Epithelial cell of prostate (primary cell): ENCODE measurements around the gene ANKRD29.

Experiments used
- DNase-seq: peaks from one replicate; pipeline ENCODE4 v3.0.0-alpha.2; 2011; ENCODE audit warnings: low read depth, low spot score
- H3K27ac ChIP-seq: fragments of 450-650 bp; 2 replicates; pipeline ENCODE4 v1.5.1; 2017; ENCODE audit warnings: mild to moderate bottlenecking

Gene ANKRD29

DNA sequence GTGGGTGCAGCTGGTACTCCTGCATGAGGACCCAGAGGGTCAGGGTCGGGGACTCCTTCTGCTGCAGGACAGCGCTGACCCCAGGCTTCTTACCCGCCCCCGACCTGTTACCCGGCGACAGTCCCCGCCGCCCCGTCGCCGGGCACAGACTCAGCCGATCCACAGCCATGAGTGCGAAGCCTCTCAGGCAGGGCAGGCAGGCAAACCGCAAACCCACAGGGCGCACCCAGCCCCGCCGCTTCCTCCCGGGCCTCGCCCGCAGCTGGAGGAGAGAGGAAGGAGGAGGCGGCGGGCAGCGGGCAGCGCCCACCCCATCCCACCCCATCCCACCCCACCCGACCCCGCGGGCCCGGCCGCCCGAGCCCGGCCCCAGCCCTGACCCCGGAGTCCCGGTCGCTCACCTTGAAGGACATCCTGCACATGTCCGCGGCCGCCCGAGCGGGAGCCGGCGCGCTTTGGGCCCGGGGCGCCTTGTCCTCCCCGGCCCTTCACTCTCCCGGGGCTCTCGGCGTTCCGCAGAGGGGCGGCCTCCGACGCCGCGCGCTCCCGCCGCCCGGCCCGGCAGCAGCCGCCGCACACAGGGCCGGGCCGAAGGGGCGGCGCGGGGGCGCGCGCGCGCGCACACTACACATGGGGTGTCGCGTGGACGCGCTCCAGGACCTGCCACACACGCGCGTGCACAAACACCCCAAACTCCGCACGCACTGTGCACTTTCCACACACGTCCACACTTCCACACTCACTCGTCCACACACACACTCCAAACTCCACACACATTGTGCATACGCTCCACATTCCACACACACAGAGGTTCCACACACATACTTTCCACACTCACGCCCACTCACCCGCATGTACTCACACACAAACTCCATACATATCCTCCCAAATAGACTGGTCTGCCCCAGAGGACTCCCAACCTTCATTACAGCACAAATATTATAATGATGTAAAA lies at the start of gene ANKRD29:
Gene ANKRD29, minus strand, starts transcription at position 603 of the 955 bp plus-strand sequence. Its CDS starts 181 bp downstream, at position 422.
- DNase-seq: no peak
- peak within 1 kb of the TSS; percentile 20 for H3K27ac ChIP-seq

- no peak overlapping the region for H3K27ac ChIP-seq
- no peak for DNase-seq
These were observed 49.7 kb upstream of the ANKRD29 start for GRCh38 chr18:23712445-23712844.

- no peak overlapping the region for H3K27ac ChIP-seq
- no peak for DNase-seq
These were observed 48.7 kb upstream of the ANKRD29 start for GRCh38 chr18:23711426-23711825.

- no peak for DNase-seq
- H3K27ac ChIP-seq: no peak overlapping the region
These were observed 48.2 kb upstream of the ANKRD29 start for GRCh38 chr18:23710946-23711345.

DNA sequence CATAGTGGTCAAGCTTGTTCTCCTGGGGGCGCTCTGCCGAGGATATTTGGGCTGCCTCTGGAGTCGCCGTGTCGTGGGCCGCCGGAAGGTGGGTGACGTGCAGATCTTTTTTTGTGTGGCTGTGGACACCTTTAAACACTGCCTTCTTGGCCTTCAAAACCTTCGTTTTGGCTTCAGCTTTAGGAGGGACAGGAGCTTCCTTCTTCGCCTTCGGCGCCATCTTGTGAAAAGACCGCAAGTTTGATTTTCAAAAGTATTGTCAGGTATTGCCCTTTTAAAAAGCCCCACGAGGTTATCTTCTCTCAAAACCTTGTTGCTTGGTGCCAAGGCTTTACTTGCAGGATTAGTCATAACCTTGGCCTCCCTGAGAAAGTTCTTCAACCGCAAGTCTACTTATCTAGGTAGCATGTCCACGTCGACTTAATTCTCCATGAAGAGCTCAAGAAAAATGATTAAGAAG lies 47.4 kb upstream of the ANKRD29 start:
- no peak for DNase-seq
- no peak overlapping the region for H3K27ac ChIP-seq

- no peak overlapping the region for H3K27ac ChIP-seq
- no peak for DNase-seq
These were observed 44.4 kb upstream of the ANKRD29 start for GRCh38 chr18:23706971-23707640.

DNA sequence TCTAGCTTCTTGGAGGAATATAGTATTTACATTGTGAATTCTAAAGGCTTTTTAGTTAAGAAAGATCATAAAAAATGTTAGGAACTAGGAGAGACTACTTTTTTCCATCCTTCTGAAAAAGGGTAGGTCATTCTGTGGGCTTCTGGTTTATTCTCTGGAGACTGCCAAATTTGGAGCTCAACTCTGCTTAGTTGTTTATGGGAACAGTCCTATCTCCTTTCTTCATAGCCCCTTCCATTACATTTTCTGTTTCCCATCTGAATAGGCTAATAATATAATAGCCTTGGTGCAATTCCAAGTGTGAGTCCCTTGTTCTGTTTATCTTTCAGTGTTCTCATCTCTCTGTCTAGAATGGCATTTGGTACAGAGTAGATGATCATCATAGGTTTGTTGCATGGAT lies 42.1 kb upstream of the ANKRD29 start:
- no peak for DNase-seq
- H3K27ac ChIP-seq: no peak overlapping the region

- no peak overlapping the region for H3K27ac ChIP-seq
- DNase-seq: no peak
These were observed 41.3 kb upstream of the ANKRD29 start for GRCh38 chr18:23703987-23704384.

GRCh38 chr18:23703057-23703986 lies 40.6 kb upstream of the ANKRD29 start:
- DNase-seq: no peak

GRCh38 chr18:23702606-23703005 lies 39.9 kb upstream of the ANKRD29 start:
- no peak for DNase-seq

More at GRCh38 chr18:23703057-23703986, 40.6 kb upstream of the ANKRD29 start:
- H3K27ac ChIP-seq: no peak overlapping the region

DNA sequence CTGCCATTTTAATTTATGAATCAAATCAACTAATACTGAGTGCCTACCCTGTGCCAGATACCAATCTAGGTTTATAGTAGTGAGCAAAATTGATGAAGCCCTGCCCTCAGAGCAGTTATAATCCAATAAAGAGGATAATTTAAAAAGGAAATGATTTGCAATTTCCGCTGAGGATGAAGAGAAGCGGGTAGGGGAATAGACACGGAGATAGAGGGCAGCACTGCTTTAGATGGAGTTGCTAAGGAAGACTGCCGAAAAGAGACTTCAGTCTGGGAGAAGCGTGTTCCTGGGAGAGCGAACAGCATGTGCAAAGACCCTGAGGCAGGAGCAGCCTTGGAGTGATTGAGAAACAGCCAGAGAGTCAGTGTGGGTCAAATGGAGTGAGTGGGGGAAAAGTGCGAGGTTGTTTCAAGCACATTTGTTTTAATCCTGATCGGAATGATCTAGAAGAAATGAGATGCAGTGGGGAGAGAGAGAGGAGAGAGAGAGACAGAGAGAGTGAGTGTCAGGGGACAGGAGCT lies 38.9 kb upstream of the ANKRD29 start:
- no peak for DNase-seq

More at GRCh38 chr18:23702606-23703005, 39.9 kb upstream of the ANKRD29 start:
- no peak overlapping the region for H3K27ac ChIP-seq

DNA sequence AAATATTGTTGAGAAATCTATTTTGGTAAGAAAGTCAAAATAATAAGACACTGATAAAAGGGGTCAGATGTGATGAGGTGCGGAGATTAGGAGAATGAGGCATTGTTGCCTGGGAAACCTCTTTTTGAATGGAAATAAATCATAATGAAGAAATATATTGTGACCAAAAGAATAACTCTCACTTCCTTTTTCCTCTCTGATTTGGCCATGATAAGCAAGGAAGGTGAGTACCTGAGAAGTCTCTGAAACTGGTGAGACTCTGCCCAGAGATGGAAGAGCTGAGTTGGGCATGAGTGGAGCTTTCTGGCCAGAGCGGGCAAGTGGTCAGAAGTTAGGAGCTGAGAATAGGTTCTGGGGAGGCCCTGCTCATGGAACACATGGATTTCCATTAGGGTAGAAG lies 38.3 kb upstream of the ANKRD29 start:
- H3K27ac ChIP-seq: no peak overlapping the region
- DNase-seq: no peak

More for the DNA sequence above, 38.9 kb upstream of the ANKRD29 start:
- no peak overlapping the region for H3K27ac ChIP-seq

- DNase-seq: no peak
- peak overlapping the region; percentile 83 for H3K27ac ChIP-seq
These were observed 32.1 kb upstream of the ANKRD29 start for GRCh38 chr18:23694637-23695430.

DNA sequence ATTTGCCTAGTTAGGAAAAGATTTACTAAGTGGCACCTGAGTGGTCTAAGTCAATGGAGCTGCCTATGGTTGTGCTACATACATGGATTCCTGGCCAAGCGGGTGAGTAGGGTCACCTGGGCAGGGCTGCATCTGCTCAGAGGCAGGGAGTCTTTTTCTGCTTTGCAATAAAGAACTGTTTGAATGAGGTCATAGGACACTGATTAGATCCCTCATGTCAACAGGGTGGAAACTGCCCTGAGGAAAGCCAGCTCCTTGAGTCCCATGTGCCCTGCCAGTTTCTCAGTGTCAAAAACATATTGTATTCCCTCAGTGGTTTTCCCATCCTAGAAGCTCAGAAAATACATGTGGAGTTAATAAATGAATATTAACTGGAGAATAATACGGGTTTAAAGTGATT lies 31.1 kb upstream of the ANKRD29 start:
- no peak for DNase-seq
- peak overlapping the region; percentile 83 for H3K27ac ChIP-seq

DNA sequence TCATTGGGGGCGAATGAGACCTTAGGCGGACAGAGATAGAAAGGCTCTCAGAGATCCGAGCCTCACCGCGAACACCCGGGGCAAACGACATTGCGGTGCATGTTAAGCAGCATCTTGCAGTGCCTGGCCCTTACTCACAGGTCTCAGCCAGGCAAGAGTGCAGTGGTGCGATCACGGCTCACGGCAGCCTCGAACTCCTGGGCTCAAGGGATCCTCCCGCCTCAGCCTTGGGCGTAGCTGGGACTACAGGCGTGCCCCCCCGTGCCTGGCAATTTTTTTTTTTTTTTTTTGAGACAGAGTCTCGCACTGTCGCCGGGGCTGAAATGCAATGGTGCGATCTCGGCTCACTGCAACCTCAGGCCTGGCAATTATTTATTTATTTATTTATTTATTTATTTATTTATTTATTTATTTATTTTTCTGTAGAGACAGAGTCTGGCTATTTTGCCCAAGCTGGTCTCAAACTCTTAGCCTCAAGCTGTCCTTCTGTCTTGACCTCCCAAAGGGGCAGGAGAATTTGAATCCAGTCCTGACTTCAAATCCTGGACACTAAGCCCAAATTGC lies 27.9 kb upstream of the ANKRD29 start:
- H3K27ac ChIP-seq: no peak overlapping the region
- no peak for DNase-seq

DNA sequence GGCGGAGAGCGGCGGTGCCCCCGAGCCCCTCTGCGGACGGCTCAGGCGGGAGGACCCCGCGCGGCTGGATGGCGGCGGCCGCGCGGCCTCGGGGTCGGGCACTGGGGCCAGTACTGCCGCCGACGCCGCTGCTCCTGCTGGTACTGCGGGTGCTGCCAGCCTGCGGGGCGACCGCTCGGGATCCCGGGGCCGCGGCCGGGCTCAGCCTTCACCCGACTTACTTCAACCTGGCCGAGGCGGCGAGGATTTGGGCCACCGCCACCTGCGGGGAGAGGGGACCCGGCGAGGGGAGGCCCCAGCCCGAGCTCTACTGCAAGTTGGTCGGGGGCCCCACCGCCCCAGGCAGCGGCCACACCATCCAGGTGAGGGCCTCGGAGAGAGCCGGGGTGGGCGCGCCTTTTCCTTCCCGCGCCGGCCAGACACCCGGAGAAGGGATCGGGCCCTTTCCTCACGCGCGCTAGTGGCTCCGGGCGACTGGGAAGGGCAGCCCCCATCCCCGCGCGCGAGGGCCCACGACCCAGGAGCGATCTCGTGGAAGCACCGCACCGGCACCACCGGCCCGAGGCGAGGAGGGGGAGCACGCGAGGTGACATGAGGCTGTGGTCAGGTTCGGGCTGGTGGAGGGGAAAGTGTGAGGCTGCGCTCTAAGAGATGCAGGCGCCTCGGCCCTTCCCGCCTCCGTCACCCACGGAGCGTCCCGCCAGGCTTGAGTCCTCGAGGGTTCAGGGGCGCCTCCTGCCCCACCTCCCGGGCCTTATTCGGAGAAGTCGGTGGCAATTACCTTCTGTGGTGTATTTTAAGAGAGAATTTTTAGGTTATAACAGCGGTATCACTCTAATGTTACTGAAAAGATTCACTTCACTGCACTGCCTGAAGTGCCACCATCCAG lies 27.1 kb upstream of the ANKRD29 start:
- H3K27ac ChIP-seq: peak overlapping the region; percentile 32
- no peak for DNase-seq

DNA sequence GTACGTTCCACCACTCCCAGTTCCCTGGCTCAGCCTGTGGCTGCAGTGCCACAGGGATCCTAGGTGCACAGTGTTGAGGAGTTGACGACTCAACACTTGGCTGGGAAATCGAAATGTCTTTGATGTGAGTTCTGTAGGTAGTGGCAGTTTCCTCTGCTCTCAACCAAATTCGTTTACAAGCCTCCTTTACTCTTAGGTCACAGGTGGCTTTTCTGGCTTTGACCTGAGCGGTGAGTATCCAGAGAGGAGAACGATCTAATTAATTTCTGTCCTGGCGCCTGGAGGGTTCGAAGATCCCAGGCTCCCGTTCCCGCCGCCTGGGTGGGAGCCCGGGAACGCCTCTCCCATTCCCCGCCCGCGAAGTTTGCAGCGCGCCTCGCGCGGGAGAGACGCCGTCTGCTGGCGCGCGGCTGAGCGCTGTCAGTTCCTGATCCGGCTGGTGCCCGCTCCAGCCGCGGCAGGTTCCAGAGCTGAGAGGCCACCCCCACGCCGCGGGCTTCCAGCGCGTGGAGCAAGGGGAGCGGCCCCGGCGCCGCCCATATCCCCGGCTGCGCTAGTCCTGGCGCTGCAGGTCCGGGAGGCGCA lies 26.4 kb upstream of the ANKRD29 start, which contains the start of gene LAMA3:
Gene LAMA3, plus strand, starts transcription at position 423 of the 585 bp plus-strand sequence. CDS start 231 bp downstream, outside the sequence.
- no peak for DNase-seq
- peak within 1 kb of the TSS; percentile 32 for H3K27ac ChIP-seq
